NCI-H510A treated with DMSO at 0.1 percent for 48 hours (cell line): Measurements from ENCODE around the gene TMPRSS9.
"Not testable (repeated sequence)": the region's sequence is repeated elsewhere in the genome, so short reads cannot be mapped to it uniquely, and the experiment has no call there.

Experiments used
- DNase-seq: peaks from one replicate; lab custom pipeline; 2025; lab: John Stamatoyannopoulos, UW

The TMPRSS9 gene

GRCh38 chr19:2436384-2436783, 76.3 kb downstream of the TMPRSS9 start:
- no peak for DNase-seq

GRCh38 chr19:2436926-2437325, 76.9 kb downstream of the TMPRSS9 start:
- no peak for DNase-seq

GRCh38 chr19:2438178-2438577, 78.1 kb downstream of the TMPRSS9 start:
- no peak for DNase-seq

DNA sequence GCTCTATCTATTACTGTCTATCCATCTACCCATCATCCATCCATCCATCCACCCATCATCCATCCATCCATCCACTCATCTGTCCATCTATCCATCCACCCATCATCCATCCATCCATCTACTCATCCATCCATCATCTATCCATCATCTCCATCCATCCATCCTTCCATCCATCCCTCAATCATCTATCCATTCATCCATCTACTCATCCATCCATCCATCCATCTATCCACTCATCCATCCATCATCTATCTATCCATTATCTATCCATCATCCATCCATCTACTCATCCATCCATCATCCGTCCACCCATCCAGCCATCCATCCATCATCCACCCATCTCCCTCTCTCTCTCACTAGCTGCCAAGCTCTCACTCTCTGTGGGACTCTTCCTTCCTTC, 80.5 kb downstream of the TMPRSS9 start:
- no peak for DNase-seq

- no peak for DNase-seq
Measured at GRCh38 chr19:2441096-2441752, 81.2 kb downstream of the TMPRSS9 start.

DNA sequence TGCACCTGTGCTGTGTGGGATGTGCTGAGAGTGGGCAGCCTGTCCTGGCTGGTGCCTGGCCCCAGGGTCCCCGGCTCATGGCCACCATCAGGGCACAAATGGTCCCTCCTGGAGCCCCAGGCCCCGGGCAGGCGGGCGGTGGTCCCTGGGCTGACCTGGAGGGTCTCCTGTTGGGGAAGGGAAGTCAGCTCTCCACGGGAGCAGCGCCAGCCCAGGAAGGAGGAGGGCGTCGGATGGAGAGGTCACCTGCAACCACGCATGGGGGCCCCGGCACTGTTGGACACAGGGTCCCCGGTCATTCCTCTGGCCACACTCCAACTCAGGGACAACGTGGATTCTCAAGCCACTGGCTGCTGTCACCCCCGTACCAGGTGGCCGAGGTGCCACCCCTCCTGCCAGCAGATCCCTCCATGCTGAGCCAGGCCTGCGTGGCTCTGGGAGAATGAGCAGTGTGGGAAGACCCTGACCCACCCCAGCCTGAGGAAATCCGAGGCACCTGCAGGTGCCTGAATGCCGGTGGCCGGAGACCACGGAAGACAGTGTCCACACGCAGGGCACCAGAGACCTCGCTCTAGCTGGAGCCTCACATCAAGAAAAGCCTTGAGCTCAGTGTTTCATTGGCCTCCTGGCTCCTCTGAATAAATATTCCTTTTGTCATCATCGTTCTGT, 83.2 kb downstream of the TMPRSS9 start:
- DNase-seq: no peak

GRCh38 chr19:2443785-2444182, 83.7 kb downstream of the TMPRSS9 start:
- no peak for DNase-seq

DNA sequence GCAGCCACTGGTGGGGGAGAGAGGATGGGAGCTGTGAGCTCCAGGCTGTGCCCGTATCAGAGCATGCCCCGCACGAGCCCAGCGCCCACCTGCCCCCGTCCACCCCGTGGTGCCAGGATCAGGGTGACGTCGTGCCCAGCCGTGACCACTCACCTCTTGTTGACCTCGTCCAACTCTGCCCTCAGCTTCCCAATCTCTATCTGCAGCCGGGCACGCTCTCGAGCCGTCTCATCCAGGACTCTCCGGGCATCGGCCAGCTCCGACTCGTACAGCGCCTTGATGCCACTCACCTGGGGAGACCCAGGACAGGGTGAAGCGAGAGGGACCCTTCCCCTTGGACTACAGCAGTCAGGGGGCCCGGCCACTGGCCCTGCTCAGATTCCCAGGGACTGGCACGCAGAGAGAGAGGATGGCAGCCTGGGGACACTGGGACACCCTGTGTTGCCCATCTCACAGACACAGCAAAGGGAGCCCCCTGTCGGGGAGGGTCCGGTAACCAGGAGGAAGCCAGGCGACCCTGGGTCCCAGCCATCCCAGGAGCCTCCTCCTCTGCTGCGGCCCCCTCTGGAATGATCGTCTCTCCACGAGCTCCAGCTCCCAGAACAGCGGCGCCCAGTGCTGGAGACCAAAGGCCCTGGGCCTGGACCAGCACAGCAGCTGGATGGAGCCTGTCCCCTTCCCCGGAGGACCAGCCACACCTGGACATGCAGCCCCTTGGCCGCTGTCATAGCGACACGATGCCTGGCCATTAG, 84.4 kb downstream of the TMPRSS9 start:
- no peak for DNase-seq

DNA sequence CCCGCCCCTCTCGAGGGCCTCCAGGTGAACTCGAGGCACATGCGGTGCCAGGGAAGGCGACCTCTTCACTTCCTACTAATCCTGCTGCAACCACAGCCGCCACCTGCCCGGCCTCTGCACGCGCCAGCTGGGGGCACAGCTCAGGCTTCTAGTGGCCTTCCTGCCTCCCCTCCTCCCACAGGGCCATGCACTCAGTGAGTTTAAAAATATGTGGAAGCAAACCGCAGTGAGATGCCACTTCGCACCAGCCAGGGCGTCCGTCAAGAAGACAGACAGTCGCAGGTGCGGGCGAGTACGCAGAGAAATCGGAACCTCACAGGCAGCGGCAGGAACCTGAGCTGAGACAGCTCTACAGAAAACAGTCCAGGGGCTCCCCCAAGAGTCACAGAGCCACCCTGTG, 86.3 kb downstream of the TMPRSS9 start:
- DNase-seq: peak; percentile 77

DNA sequence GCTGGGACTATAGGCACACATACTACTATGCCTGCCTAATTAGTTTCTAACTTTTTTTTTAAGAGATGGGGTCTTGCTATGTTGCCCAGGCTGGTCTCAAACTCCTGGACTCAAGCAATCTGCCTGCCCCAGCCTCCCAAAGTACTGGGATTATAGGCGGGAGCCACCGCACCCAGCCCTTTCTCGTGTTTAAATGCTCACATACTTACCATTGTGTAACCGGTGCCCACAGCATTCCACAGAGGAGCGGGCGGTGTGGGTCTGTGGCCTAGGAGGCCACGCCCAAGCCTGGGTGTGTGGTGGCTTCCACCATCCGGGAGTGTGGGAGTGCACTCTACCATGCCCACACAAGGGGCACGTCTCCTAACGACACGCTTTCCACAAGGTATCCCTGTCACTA, 89.0 kb downstream of the TMPRSS9 start:
- no peak for DNase-seq

- DNase-seq: no peak
Measured at GRCh38 chr19:2451138-2451537, 91.1 kb downstream of the TMPRSS9 start.

GRCh38 chr19:2451741-2452140, 91.7 kb downstream of the TMPRSS9 start:
- no peak for DNase-seq

DNA sequence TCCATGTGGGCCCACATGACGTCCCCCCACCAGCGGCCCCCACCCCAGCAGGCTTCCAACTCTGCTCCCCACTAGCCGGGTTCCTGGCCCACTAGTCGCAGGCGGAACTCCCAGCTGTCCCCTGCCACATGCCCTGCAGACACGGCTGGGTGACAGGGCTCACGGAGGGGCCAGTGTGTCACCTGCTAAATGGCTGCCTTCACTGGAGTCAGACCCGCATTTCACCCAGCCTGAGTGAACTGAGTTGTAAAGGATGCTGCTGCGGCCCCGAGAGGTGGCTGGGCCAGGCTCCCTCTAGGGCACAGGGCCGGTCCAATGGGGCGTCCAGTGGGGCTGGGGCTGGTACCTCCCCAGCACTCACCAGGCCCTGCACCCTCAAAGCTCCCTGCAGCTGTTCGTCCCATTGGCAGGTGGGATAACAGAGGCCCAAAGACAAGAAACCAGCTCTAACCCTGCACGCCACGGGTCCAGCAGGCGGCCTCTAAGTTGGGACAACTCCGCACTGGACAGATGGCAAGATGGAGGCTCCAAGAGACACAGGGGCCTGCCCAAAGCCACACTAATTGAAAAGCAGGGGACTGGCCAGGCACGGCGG, 93.5 kb downstream of the TMPRSS9 start:
- DNase-seq: no peak

DNA sequence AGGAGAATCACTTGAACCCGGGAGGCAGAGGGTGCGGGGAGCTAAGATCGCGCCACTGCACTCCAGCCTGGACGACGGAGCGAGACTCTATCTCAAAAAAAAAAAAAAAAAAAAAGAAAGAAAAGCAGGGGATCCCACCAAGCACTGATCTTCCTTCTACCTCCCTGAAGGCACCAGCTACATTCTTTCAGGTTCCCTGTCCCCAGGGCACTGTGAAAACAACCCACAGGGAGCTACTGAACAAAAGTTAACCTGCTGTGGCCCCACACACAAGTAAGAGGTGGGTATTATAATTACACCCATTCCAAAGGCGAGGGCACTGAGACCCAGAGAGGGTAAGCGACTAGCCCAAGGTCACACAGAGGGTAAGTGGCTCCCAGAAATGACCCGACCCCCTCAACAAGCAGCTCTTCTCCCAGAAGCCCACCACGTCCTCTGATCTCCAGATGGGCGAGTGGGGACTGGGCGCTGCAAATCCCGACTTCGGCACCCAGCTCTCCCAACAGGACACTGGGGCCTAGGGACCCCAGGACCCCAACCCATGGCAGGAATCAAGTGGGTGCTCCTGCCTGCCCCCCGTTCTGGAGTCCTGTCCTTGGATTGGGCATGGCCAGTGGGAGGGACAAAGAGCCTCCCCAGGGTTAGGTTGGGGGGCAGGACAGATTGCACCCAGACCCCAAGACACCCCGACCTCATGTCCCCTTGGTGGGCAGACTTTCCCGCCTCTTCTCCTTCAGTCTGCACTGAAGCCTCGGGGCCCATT, 94.3 kb downstream of the TMPRSS9 start:
- DNase-seq: no peak

- DNase-seq: no peak
Measured at GRCh38 chr19:2454962-2455850, 95.1 kb downstream of the TMPRSS9 start.

- no peak for DNase-seq
Measured at GRCh38 chr19:2455851-2456570, 95.9 kb downstream of the TMPRSS9 start.

GRCh38 chr19:2457394-2458037, 97.5 kb downstream of the TMPRSS9 start:
- DNase-seq: no peak

DNA sequence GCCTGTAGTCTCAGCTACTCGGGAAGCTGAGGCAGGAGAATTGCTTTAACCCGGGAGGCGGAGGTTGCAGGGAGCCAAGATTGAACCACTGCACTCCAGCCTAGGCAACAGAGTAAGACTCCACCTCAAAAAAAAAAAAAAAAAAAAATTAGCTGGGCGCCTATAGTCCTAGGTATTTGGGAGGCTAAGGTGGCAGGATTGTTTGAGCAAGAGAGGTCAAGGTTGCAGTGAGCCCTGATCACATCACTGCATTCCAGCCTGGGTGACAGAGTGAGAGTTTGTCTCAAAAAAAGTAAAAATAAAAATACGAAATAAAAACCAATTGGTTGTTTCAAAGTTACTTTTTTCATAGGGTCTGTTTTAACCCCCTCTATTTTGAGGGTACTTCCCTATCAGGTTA, 98.0 kb downstream of the TMPRSS9 start:
- no peak for DNase-seq

GRCh38 chr19:2458776-2459175, 98.7 kb downstream of the TMPRSS9 start:
- DNase-seq: not testable (repeated sequence)

DNA sequence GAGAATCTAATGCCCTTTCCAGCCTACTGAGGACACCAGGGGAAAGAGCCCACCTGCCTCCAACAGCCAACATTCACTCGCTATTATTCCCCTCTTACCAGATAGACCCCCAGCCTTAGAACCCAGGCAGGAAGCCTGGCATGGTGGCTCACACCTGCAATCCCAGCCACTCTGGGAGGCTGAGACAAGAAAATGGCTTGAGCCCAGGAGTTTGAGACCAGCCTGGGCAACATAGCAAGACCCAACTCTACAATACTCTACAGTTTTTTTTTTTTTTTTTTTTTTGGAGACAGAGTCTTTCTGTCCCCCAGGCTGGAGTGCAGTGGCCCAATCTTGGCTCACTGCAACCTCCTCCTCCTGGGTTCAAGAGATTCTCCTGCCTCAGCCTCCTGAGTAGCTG, 100.2 kb downstream of the TMPRSS9 start:
- DNase-seq: no peak
